Measurements from ENCODE around the gene SMURF1.

Gene SMURF1

DNA sequence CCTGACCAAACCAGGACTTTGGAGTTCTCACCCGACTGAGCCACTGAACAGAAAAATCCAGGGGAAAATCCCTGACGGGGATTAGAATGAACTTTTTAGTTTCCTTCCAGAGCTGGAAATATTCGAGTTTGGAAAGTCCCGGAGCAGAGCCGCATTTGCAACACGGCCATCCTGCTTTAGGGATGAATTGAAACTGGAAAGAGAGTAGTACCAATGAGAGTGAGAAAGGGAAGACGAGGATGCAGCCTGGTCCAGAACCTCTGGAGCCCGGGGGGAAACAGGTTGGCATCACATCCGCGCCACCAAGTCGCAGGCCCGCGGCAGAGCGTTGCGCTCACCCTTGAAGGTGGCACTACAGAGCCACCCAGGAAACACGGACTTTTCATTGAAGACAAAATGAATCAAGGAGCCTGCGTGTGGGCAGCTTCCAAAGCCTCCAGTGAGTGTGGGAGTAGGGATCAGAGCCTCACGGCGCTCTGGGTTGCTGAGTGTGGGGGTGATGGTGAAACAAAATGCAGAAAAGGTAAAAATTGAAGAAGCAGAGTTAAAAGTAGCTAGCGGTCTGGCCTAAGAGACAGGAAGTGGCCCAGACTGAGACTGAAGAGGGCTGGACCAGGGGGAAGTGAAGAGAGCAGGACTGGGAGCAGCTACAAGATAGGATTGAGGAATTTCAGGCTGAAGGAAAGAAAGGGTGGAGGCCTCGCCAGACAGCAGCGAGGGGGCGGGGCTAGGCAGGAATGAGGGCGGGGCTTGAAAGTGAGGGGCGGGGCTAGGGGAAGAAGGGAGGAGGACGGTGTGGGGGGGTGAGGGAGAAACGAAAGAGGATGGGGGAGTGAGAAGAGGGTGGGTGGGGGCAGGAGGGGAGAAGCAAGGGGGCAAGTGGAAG, 1.8 kb downstream of the SMURF1 start:
- DNase-seq: no peak

GRCh38 chr7:99141334-99141733, 2.6 kb downstream of the SMURF1 start:
- DNase-seq: no peak

GRCh38 chr7:99140813-99141212, 3.1 kb downstream of the SMURF1 start:
- no peak for DNase-seq

DNA sequence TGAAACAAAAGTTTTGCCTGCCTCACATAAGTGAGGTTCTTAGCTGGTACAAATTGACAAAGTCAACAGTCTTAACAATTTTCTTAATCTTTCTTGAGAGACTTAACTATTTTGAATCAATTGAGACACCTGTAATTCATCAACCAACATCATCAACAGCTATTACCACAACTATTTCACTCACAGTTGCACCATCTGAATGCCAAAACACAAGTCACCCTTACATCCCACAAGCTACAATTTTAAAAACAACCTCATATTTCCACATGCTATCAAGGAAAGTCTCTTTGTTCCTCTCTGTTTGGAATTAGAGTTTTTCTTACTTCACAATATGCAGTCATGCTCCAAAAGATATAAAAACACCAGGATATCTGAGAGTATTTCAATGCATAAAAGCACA, 4.9 kb downstream of the SMURF1 start:
- DNase-seq: no peak

DNA sequence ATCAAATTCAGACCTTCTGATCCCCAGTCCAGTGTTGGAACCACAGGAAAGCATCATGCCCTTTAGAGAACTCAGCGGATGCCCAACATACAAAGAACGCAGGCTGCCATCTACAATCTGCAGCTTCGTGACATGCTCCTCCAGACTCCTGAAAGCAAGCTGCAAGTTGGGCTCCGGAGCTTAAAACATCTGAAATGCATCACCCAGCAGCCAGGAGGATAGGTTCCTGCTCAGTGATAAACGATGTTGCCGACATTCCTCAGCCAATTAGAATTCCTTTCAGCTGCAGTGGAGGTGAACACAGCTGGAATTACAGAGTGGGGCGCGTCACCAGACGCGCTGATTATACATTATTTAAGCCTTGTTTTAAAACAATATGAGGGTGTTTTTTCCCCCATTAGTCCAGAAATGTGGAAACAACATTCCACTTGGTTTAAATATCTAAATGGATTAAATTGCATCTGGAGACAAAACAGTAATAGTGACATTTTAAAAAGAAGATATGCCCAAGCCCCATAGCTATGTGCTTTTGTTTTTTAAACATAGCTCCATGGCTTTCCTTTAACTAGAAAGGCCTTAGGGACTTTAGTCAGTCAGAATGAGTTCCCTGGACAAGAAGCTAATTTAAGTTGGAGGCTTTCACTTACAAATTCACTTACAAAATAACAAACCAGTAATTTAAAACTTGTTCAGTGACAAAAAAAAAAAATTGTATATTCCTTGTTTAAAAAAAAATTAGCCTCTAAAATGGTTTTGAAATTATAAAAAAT, 6.3 kb downstream of the SMURF1 start:
- DNase-seq: no peak

- DNase-seq: no peak
Measured at GRCh38 chr7:99135938-99136337, 8.0 kb downstream of the SMURF1 start.

DNA sequence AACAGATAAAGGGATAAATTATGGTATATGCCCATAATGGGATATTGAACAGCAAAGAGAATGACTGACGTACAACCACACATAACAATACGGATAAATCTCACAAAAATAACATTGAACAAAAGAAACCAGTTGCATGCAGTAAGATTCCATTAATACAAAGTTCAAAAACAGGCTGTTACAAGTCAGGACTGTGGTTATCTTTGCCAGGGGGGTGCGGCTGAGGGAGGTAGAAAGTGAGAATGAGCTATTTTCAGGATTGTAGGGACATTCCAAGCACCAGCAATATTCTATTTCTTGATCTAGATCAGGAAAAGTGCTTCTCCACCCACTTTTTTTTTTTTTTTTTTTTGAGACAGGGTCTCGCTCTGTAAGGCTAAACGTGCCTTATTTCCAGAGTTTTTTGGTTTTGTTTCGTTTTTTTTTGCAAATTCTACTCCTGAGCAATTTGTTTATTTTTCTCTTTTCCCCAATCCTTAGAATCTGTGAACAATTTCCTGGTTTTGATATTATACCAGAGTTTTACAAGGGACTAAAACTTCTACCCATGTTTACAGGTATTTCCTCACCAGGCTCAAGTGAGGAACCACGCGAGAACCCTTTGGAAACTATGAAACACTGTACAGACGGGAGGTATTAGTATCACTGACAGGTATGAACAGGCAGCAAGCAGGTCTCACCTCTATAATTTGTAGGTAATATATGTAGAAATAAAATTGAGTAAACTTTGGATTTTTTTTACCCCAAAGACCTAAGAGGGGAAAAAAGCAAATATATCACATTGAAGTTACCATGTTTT, 9.9 kb downstream of the SMURF1 start:
- no peak for DNase-seq

- DNase-seq: no peak
Measured at GRCh38 chr7:99132595-99133321, 11.2 kb downstream of the SMURF1 start.

- DNase-seq: no peak
Measured at GRCh38 chr7:99131290-99131689, 12.6 kb downstream of the SMURF1 start.

- DNase-seq: no peak
Measured at GRCh38 chr7:99129536-99129935, 14.4 kb downstream of the SMURF1 start.

- no peak for DNase-seq
Measured at GRCh38 chr7:99129001-99129400, 14.9 kb downstream of the SMURF1 start.

- peak; percentile 22 for DNase-seq
Measured at GRCh38 chr7:99128076-99128950, 15.6 kb downstream of the SMURF1 start.

DNA sequence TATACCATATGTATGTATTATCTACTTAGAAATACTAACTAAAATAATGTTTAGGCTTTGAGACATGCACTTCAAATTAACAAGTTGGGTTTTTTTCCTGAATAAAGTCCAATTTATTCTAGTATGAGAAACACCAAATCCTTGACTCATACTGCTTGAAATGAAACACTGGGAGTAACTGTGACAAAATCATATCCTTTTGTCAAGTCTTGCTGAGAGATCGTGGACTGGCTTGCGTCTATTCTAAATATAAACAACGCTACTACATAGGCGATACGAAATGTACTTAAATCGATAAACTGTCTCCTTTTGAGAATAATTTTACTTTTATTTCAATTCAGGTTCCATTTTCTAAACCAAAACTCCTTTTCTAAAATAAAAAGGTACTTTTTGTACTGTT, 16.3 kb downstream of the SMURF1 start:
- DNase-seq: no peak

DNA sequence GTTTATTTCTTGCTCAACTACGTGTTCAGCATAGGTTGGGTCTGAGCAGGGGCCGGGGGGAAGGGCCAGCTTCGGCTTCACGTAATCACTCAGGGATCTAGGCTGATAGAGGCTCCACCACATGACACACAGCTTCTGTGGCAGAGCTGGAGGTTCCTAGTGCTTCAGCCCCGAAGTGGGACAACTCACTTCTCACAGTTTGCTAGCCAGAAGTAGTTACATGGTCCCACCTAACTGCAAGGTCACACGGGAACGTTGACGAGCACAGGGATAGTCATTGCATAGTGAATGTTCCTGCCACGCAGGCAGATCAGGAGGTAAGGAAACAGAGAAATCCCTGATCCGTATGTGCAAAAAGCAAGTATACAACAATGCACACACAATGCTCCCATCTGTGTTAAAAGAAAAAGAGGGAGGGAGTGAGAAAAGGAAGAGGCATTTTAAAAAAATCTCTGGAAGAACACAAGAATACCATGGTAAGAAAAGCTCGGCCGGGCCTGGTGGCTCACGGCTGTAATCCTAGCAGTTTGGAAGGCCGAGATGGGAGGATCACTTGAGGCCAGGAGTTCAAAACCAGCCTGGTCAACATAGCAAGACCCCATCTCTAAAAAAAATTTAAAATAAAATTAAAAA, 16.9 kb downstream of the SMURF1 start:
- DNase-seq: no peak

DNA sequence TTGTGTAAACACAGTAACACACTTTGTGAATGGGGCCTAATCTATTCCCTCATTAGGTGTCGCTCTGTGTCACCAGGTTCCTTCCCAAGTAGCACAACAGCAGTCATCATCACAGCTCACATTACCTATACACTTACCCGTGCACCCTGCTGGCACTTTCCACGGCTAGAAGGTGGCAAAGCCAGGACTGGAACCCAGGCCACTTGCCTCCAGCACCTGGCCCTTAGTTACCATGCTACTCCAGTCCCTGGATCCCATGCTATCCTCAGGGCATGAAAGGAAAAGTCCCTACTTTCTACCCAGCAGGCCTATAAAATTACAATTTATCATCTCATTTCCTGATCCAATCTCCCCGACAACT, 18.4 kb downstream of the SMURF1 start:
- DNase-seq: no peak

GRCh38 chr7:99124751-99125504, 19.0 kb downstream of the SMURF1 start:
- DNase-seq: no peak

- no peak for DNase-seq
Measured at GRCh38 chr7:99124236-99124635, 19.7 kb downstream of the SMURF1 start.

DNA sequence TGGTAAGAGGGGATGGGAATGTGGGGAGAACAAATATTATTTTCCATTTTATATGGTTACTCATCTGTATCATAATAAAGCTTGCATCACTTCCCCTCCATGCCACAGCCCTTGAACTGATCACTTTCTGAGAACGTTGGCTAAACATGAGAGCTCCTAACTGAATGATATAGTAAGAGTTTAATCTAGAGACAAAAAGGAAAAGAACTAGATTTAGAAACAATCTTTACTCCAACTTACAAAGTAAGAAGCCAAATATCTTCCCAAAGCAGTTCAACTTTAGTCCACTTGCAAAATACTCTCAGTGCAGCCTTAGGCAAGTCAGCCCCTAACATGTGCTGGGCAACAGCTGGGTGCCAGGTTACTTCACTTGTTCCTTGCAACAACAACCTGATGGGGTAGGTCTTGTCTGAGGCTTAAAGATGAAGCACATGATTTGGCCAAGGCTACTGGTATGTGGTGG, 20.3 kb downstream of the SMURF1 start:
- DNase-seq: no peak

DNA sequence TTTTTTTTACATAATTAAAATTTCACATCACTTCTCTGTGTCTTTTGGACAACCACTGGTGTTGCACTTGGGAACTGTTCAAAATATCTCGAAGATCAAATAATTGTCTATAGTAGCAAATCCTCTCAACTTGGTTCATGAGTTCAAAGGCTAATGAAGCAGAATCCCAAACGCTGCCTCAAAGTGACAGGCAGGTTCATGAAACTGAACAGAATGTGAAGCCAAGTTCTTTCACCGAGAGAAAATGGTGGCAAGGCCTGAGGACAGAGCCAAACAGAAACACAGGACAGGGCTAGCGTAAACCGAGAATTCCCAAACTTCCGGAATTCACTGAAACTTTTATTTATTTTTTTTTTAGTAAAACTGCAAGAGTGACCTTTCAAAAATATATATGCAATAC, 21.1 kb downstream of the SMURF1 start:
- DNase-seq: no peak

DNA sequence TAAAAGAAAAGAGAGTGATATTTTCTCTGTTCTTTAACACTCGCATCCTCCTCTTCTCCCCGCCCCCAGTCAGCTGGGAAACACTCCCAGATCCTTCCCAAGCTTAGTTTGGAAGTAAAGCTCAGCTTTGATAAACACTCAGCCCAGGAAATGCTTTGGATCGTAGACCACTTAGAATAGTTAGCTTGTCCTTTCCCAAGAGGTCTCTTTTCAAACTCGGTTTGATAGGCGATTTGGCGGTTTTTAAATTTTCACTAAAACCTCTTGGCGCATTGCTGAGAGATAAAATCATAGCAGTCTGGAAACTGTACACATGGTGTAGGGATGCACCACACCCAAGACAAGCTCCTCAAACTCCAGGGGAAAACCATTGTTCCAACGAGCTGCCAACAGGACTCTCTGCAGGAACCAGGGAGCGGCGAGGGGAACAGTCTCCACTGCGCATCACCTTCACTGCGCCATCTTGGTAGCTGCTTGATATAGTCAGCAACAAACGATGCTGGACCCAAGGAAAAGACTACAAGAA, 22.3 kb downstream of the SMURF1 start:
- DNase-seq: no peak
